Brain microvascular endothelial cell (primary cell): Measurements from ENCODE around the gene KLHL21.

Experiments
- DNase-seq: peaks from one replicate; pipeline ENCODE4 v3.0.0-alpha.2; 2020
- H3K27ac ChIP-seq: fragments of 250-450 bp; sonication (Bioruptor Pico); 2 replicates; pipeline ENCODE4 v1.5.1; 2020; ENCODE audit warnings: mild to moderate bottlenecking, moderate library complexity
- H3K27me3 ChIP-seq: fragments of 250-450 bp; sonication (Bioruptor Pico); replicated peaks from 2 replicates; pipeline ENCODE4 v1.5.1; 2020; ENCODE audit warnings: mild to moderate bottlenecking
- H3K36me3 ChIP-seq: fragments of 250-450 bp; sonication (Bioruptor Pico); replicated peaks from 2 replicates; pipeline ENCODE4 v1.5.1; 2020; ENCODE audit warnings: mild to moderate bottlenecking
- H3K4me3 ChIP-seq: 2 replicates; pipeline ENCODE4 v1.5.1; 2011; ENCODE audit warnings: low read depth, mild to moderate bottlenecking, control low read depth, low read length, moderate library complexity
- CTCF ChIP-seq: IDR thresholded peaks from 2 replicates; pipeline ENCODE4 v1.5.1; 2011; ENCODE audit warnings: low read depth, mild to moderate bottlenecking, moderate library complexity, low read length, control low read depth, inconsistent platforms; ENCODE audit errors: missing control alignments
- in situ Hi-C: cut with HindIII; loops from 2 replicates; pipeline ENCODE4 v1.10.0; 2017; ENCODE audit warnings: low sequenced_read_pairs, low pct_ligation_motif_present

Gene KLHL21

GRCh38 chr1:6579374-6580118 lies 23.1 kb downstream of the KLHL21 start, which contains the start of gene ZBTB48:
ZBTB48 (plus strand) TSS chr1:6579994; CDS start chr1:6580610, 616 bp downstream.
- H3K27me3 ChIP-seq: no peaks in the 10 kb centered on the region
- DNase-seq: peak; percentile 96
- peak within 1 kb of the TSS; percentile 82 for H3K4me3 ChIP-seq
- H3K36me3 ChIP-seq: peaks cover 2% of the 10 kb centered on the region
- in situ Hi-C loops: no loop called here
- no peak for TF ChIP-seq CTCF
- peak within 1 kb of the TSS; percentile 65 for H3K27ac ChIP-seq

- Histone ChIP-seq H3K27me3 (no peaks in the 10 kb centered on the region), H3K36me3 (peaks cover 2% of the 10 kb centered on the region), H3K27ac (no peak overlapping the region), H3K4me3 (no peak overlapping the region)
- DNase-seq: no peak
- no peak for TF ChIP-seq CTCF
- in situ Hi-C loops: no loop called here
These were observed 23.9 kb downstream of the KLHL21 start for GRCh38 chr1:6578624-6579373.

- TF ChIP-seq CTCF: no peak
- no peak for DNase-seq
- Histone ChIP-seq H3K27ac (no peak overlapping the region), H3K36me3 (peaks cover 2% of the 10 kb centered on the region), H3K4me3 (no peak overlapping the region), H3K27me3 (no peaks in the 10 kb centered on the region)
- in situ Hi-C loops: no loop called here
These were observed 24.7 kb downstream of the KLHL21 start for GRCh38 chr1:6577831-6578525.

- in situ Hi-C loops: no loop called here
- H3K4me3 ChIP-seq: no peak overlapping the region
- no peak for TF ChIP-seq CTCF
These were observed 27.9 kb downstream of the KLHL21 start for GRCh38 chr1:6574818-6575217.

GRCh38 chr1:6574025-6574620 lies 28.5 kb downstream of the KLHL21 start:
- in situ Hi-C loops: no loop called here
- H3K27me3 ChIP-seq: no peaks in the 10 kb centered on the region

More at GRCh38 chr1:6574818-6575217, 27.9 kb downstream of the KLHL21 start:
- DNase-seq: no peak
- no peak overlapping the region for H3K27ac ChIP-seq
- H3K36me3 ChIP-seq: no peaks in the 10 kb centered on the region
- H3K27me3 ChIP-seq: no peaks in the 10 kb centered on the region

More at GRCh38 chr1:6574025-6574620, 28.5 kb downstream of the KLHL21 start:
- no peak overlapping the region for H3K4me3 ChIP-seq
- TF ChIP-seq CTCF: no peak
- H3K36me3 ChIP-seq: no peaks in the 10 kb centered on the region
- DNase-seq: no peak
- H3K27ac ChIP-seq: no peak overlapping the region
